NK-92 (cell line): ENCODE data around the gene TRUB1.

Source experiments
- DNase-seq: peaks from one replicate; lab custom pipeline; 2025; ENCODE audit not compliant: unreplicated experiment; lab: John Stamatoyannopoulos, UW

Gene TRUB1

DNA sequence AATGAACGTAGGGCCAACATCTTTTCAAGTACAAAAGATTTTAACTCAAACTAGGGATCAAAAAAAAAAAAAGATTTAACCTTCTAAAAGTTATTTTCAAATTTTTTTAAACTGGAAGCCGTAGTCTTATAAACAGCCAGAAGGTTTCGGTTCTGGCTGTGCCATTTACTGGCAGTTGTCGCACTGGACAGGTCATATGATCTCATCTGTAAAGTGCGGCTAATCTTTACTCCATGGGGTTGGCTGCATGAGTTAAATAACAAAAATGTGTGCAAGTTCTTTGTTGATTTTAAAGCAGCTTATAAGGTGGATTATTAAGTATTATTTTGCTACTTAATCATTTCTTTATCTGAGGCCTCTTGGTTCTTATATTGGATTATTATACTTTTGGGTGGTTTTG, 36.6 kb downstream of the TRUB1 start:
- DNase-seq: no peak

DNA sequence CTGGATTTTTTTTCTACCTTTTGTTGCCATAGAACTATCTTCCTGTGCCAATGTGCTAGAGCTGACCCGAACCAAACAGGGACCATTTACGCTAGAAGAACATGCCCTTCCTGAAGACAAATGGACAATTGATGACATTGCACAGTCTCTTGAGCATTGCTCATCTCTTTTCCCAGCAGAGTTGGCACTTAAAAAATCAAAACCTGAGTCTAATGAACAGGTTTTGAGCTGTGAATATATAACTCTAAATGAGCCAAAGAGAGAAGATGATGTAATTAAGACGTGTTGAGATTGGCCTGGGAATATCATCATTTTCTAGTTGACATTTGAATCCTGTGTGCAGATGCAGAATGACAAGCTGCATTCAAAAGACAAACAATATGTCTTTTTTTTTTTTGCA, 37.1 kb downstream of the TRUB1 start:
- no peak for DNase-seq

DNA sequence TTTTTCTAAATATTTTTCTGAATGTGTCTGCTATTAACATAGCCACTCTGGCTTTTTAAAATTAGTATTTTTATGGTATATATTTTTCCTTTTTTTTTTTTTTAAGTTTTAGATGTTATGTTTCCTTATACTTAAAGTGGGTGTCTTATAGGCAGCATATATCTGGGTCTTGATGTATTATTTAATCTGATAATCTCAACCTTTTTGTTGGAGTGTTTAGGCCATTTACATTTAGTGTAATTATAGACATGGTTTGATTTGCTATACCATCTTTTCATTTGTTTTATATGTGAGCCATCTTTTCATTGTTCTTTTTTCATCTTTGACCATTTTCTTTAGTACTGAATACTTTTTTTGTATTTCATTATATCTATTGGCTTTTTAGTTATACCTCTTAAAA, 45.0 kb downstream of the TRUB1 start:
- no peak for DNase-seq

DNA sequence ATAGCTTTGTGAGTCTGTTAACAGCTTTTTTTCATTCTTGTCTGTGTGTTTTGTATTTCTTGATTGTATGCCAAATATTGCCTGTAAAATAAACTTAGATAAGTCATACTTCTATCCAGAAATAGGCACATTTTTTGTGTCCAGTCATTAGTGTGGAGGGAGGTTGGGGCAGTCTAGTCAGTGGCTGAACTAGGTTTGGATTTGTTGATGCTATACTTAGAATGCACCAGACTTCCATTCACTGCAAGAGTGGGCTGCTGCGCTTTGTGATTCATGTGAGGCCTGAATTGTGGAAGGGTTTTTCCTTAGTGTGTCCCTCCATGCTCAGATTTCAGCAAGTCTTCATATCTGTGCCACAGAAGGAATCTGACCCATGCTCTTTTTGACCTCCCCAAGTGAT, 50.0 kb downstream of the TRUB1 start:
- DNase-seq: no peak

DNA sequence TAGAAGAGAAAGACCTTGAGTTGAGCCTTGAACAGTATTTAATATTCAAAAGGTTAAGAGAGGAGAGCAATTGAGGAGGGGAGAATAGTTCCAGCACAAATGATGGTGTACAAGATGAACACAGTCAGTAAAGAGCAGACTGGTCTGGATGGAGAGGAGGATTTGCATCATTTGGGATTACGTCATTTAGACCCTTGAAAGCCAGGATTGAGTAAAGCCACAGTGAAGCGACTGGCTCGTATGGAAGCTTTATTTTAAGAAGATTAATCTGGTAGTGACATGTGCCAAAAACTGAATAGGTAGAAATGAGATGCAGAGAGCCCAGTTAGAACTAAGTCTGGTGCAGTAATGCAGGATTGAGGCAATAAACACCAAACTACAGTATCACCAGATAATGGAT, 52.6 kb downstream of the TRUB1 start:
- no peak for DNase-seq

DNA sequence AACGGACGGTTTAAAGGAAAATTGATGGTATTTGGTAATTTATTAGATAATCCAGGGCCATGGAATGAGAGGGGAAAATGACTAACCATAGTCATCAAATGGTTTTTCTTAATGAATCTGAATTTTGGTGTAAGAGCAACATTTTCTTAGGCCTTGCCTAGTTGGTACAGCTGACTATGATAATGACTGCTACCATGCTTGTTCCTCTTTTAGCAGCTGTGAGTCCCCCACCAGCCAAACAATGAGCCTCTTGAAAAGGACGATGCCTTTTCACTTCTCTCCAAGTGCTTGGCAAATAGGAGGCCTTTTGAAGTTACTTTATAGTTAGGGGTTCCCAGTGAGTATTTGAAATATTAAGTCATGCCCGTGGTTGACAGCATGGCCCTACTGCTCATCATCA, 53.0 kb downstream of the TRUB1 start:
- DNase-seq: no peak

DNA sequence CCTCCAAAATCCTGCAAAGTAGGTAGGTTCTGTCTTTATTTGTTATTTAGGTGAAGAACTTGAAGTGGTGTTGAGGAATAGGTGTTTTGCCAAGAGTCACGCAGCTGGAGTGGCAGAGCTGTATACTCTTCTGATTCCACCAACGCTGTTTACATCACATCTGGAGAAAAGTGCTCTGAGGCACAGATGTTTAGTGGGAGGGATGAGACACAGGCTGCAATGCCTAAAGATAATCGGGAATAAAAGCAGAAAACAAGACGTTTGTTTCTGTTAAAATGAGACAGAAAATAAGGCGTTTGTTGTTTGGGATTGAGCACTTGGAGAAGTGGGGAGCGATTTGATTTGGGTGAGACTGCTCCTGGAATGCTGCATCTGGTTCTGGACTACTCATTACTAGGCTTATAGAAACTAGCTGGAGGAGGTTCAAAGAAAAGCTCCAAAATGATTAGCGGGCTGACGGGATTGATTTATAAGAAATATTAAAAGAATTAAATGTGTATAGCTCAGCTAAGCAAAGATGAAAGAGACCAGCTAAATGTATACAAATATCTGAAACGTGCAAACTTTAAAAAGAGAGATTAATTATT, 54.3 kb downstream of the TRUB1 start:
- no peak for DNase-seq

DNA sequence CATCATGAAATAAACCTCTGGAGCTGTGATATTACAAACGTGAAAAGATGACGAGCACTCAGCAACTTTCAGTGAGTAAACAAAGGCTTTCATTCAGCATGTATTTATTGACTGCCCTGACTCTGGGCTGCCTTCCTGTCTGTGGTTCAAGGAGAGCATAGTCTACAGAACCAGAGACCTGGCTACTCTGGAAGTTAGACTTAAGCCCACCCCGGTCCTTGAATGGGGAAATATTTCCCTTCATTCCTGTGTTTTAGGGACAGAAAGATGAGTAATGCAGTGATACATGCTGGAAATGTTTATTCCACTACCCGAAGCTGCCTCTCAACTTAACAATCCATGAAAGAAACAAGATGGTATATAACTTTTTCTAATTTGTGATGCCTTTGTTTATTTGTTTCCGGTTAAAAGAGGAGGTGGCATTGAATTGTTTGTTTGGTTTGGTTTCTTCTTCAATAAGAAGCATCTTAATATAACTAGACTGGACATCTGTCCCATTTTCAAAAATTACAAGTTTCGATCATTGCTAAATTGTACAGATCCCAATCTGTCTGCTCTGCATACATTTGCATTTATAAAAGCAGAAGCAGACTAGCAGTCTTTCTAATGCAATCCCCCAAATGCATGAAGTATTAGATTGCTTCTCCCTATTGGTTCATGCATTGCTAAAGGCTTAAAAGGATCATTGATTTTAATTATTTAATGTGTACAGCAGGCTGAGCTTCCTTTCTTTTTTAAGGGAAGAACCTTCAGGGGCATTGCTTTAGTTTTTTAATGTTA, 57.7 kb downstream of the TRUB1 start:
- DNase-seq: no peak

DNA sequence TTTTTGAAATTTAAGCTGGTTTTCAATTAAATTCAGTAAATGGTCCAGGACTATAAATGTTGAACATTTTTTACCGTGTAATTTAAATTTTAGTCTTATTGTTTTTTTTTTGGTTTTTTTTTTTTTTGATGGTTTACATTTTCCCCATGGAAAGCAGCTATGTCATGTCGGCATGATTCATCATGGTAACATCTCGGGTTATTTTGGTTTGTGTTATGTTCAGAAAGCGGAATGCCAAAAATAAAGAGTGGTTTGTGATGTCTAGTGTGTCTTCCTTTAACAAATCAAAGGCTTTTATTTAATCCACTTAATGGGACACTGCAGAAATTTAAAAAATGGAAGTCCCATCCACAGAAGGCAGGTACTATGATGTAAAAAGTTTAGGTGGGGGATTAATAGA, 58.5 kb downstream of the TRUB1 start:
- no peak for DNase-seq

DNA sequence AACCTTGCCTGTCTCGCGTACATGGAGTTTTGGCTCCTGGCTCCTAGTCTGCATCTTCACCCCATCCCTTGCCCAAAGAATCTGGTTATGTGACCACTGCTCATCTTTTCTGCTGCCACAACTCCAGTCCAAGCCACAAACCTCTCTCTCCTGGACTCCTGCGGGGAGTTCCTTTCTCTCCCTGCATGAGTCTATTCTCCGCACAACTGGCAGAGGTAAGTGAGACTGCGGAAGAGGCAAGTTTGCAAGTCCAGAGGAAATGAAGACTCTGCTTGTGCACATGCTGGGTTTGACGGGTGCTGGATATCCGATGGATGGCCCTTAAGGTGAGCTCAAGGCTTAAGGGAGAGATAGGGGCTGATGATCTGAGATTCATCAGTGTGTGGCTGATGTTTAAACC, 61.0 kb downstream of the TRUB1 start:
- DNase-seq: no peak

DNA sequence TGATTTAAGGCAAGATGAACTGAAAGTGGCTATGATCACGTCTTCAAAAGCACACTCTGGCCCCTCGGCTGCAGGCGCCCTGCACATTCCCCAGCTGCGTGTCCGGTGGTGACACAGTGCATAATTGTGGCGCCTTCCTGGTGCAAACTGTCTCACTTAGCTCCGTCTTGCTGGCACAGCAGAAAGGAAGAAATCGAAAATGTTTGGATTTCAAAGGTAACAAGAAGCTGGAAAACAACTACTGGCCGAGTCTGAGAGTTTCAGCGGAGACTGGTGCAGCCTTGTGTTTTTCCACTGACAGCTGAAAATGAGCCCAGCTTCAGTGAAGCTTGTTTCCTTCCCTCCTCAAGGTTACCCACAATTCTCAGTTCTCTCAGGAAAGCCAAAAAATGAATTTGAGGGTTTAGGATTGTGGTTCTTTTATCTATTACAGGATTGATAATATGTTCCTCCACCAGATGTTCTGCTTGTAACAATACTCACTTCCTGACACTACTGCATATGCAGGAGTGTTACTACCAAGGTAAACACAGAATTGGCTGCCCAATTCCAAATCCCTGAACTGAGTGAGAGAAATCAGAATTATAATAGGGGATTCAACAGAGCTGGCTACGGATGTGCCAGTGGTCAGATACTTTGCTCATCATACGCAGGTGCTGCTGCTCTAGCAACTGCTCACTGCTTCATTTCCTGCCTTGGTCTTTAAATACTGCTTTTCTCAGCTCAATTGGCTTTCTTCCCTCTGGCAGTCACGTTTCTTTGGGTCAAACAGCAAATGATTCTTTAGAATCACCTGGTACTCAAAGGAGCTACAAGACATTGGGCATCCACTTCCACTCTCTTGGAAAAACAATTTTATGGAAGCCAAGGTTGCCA, 63.7 kb downstream of the TRUB1 start:
- DNase-seq: no peak

DNA sequence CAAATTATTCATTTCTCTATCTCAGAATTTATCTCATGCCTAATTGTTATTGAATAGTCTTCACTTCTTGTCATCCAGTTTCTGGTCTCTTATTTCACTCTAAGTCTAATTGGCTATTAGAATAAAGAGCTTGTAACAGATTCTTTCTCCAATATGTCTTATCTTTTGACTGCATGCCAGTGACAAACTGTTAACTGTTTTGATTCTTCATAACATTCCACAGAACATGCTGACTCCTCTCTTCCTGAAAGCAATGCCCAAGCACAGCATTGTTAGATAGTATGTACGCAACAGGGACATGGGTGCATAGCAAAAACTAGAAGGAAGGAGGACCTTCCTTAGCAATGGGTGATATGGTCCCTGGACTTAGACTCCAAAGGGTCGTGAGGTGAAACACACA, 65.4 kb downstream of the TRUB1 start:
- DNase-seq: no peak

DNA sequence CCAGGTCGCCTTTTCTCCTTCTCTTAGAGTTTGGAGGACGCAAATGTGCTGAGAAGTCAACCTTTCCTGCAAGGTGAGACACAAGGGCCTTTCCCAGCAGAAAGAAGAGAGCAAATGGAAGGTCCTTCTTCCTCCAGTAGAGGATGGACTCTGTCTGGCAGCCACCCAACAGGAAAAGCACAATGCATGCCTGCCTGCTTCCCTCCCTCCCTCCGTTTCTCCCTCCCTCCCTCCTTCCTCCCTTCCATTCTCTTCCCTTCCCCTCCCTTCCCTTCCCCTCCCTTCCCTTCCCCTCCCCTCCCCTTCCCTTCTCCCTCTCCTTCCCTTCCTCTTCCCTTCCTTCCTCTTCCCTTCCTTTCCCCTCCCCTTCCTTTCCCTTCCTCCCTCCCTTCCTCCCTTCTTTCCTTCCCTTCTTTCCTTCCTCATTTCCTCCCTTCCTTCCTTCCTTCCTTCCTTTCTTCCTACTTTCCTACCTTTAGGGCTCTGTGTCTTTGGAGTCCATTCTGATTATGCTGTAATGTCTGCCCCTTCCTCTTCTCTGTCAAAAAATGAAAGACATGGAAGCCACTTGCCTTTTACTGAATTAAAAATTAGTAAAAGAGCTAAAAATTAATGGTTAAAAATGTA, 66.4 kb downstream of the TRUB1 start:
- DNase-seq: no peak

DNA sequence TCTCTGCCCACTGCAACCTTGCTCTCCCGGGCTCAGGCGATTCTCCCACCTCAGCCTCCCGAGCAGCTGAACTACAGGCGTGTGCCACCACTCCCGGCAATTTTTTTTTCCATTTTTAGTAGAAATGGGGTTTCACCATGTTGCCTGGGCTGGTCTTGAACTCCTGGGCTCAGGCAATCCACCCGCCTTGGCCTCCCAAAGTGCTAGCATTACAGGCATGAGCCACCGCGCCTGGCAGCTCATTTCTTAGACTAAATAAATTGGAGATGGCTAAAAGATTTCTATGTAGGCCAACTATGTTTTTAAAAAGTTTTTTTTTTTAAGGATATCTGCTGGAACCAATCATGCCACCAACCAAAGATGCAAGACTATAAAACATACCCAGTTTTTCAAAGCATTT, 67.8 kb downstream of the TRUB1 start:
- DNase-seq: no peak

DNA sequence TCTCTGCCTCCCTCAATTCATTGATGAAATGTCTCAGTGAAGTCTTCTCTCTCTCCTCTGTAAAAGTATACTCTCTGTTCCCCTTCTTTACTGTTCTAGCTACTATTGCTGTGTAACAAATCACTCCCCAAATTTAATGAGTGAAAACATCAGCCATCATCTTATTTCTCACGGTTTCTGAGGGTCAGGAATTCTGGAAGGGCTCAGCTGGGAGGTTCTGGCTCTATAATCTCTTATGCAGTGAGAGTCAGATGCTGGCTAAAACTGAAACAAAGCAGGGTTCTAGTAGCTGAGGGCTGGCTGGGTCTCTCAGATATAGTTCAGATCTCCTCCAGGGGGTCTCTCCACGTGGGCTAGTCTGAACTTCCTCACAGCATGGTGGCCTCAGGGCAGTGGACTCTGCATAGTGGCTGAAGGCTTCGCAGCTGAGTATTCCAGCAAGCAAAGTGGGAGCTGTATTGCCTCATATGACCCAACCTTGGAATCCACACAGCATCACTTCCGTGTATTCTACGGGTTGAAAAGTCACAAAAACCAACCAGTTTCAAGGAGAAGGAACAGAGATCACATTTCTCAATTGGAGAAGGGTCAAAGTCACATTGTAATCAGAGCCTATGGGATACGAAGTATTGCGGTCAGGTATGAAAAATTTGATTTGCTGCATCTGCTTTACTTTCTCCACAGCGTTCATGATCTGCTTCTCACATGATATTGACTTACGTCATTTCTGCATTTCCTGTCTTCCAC, 80.4 kb downstream of the TRUB1 start:
- no peak for DNase-seq

DNA sequence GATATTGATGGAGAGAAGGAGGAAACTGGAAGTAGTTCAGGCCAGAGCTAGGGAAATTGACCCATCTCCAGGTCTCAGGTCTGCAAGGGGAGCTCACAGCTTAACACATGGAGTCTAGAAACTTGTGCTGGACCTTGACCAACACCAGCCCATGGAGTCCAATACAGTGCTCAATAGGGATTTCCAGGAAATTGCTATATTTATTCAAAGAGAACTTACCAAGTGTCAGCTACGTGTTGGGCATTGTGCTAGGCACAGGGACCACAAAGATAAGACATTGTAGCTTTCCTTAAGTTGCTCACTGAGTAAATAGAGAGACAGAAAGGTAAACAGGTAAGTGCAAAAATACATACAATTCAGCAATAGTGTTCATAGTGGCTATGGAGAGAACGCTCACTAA, 82.5 kb downstream of the TRUB1 start:
- DNase-seq: no peak

DNA sequence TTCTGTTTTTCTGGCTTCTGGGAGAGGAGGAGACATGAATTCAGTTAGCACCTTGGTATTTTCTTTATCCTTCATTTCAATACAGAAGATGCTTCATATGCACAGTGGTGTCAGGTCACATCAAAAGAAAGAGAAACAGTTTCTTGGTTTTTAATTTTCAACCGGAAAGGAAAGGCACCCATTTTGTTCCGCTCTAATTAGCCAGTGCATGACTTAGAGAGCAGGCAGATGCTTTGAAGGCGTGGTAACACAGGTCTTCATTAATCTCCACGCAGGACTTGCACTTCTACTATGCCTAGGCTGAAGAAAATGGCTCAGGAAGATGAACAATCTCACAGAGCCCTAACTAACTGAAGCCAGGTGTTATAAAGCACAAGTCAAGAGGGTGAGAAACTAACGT, 84.7 kb downstream of the TRUB1 start:
- no peak for DNase-seq

DNA sequence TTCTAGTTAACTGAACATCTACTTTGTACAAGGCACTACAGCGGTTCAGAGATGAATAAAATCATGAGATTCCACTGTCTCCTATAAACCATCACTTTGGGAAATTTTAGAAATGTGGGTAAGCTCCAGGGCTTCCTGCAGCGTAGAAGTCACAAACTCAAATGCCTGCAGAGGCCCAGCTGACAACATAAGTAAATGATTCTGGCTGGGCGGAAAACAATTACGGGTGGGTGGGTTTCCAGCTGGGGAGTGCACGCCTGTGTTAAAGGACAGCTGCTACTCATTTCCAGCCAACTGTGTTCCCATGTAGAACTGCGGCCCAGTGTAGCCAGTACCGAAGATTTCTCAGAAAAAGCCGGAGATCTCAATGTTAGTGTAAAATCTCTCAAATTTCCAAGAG, 85.7 kb downstream of the TRUB1 start:
- DNase-seq: no peak

DNA sequence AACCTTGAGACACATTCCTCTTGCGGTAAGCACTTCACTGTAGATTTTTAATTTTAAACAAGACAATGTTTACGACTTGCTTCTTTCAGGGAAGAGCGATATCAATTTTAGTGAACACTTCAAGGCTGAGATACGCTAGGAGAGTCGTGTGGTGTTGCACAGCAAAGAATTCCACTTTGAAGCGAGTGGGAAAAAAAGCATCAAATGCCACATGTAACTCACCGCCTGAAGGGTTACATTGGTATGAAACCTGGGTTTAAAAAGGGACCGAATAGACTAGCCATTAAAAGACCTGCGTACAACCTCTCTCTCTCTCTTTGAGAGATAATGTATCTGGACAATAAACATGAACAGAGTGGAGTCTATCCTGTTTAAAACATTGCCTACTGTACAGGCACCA, 86.4 kb downstream of the TRUB1 start:
- DNase-seq: no peak

DNA sequence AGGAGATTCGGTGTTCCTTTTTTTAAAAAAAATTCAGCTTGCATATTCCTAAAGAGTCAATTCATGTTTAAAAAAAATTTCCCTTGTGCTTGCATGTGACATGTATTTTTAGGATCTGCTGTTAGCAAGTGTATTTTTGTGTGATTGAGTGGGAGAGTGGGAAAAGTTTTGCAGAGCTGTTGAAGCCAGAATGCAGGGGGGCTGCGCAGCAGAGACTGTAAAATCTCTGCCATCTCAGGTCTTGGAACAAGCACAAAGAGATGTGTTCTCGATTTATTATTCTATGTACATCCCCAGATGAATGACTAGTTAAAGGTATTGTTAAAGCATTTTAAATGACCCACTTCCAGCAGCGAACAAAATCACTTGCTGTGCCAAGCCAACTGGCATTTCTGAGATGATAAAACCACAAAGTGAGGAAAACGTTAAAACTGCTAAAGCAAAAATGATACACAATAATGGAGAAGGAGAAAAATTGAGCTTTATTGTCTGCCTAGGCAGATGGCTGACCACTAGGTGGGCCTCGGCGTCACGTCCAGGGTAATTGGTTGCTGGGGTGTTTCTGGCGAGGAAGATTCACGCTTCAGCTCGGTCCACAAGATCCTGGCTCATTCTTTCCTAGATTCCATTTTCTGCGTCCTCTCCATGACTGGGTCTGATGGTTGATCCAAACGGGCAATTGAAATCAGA, 88.2 kb downstream of the TRUB1 start:
- no peak for DNase-seq
